ENCODE data around the gene MLYCD. TPM values are rescaled to one million over a fixed set of nuclear protein-coding genes. Genes with fewer than 3 reads are reported as not detected.

MLYCD gene
- total and polyA plus RNA-seq, 7 donors = 8.3 to 21.6 (median 14.7) TPM

DNA sequence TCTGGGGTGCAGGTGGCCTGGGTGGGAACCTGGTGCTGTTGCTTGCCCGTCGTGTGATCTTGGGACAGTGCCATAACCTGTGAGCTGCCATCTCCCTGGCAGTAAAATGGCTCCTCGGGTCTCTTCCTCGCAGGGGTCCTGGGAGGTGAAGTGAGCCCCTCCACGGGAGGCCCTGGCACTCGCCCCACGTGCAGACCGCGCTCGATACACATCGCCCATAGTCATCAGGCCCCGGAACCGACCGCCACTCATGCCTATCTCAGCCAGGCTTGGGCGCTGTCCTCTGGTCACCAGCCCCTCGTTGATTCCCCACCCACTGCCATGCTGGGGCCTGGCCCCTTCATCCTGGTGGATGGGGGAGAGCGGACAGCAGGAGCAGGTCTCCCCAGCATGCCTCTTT is 32.6 kb downstream of the MLYCD start:
- Histone ChIP-seq H3K27me3 (ENCODE audit: insufficient read depth in 3 of 3, low read length in 2 of 3) (peaks cover 0 to 3% (median 0%) of the 10 kb centered on the region in 3 donors), H3K36me3 (ENCODE audit: insufficient read depth in 1 of 2, low read depth in 1 of 2) (peaks cover 0 to 3% of the 10 kb centered on the region in 2 donors), H3K9me3 (no peaks in the 10 kb centered on the region), H3K4me1 (peaks cover 6% of the 10 kb centered on the region), H3K27ac (no peak overlapping the region), H3K4me3 (no peak overlapping the region)
- TF ChIP-seq, protein P1, sequence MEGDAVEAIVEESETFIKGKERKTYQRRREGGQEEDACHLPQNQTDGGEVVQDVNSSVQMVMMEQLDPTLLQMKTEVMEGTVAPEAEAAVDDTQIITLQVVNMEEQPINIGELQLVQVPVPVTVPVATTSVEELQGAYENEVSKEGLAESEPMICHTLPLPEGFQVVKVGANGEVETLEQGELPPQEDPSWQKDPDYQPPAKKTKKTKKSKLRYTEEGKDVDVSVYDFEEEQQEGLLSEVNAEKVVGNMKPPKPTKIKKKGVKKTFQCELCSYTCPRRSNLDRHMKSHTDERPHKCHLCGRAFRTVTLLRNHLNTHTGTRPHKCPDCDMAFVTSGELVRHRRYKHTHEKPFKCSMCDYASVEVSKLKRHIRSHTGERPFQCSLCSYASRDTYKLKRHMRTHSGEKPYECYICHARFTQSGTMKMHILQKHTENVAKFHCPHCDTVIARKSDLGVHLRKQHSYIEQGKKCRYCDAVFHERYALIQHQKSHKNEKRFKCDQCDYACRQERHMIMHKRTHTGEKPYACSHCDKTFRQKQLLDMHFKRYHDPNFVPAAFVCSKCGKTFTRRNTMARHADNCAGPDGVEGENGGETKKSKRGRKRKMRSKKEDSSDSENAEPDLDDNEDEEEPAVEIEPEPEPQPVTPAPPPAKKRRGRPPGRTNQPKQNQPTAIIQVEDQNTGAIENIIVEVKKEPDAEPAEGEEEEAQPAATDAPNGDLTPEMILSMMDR (IDR thresholded peaks at IDR 0.05) = no peak
- DNase-seq (no peak), ATAC-seq (no peak)
- WGBS, 3 donors = 83 to 86% (median 85%) methylated on average over 15 to 17 of the region's 17 CpGs
- intact Hi-C loops (cut with DNase I) = no loop called here

DNA sequence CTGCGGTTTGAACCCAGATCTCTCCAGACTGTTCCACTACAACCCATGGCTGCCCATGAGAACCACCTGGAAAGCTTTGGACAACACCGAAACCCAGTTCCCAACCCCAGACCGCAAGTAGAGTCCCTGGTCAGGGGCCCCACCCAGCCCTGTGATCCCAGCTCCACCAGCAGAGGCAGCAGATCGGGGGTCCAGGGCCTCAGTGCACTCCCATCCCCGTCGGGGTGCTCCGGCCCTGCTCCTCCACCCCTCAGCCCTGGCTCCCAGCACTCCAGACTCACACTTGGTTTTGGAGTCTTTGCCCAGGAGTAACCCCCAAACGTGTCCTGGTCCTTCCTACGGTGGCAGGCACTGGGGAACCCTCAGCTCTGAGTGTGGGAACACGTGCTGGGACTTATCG is 33.4 kb downstream of the MLYCD start:
- Histone ChIP-seq H3K36me3 (ENCODE audit: insufficient read depth in 1 of 2, low read depth in 1 of 2) (peaks cover 0 to 3% of the 10 kb centered on the region in 2 donors), H3K9me3 (no peaks in the 10 kb centered on the region), H3K27me3 (ENCODE audit: insufficient read depth in 3 of 3, low read length in 2 of 3) (peaks cover 0 to 3% (median 0%) of the 10 kb centered on the region in 3 donors), H3K4me1 (no peaks in the 10 kb centered on the region), H3K4me3 (no peak overlapping the region), H3K27ac (no peak overlapping the region)
- DNase-seq (no peak), ATAC-seq (no peak)
- intact Hi-C loops (cut with DNase I) = no loop called here
- TF ChIP-seq, protein P1 (IDR thresholded peaks at IDR 0.05) = no peak
- 89 to 93% (median 90%) methylated on average over 11 of the region's 11 CpGs for WGBS, 3 donors

DNA sequence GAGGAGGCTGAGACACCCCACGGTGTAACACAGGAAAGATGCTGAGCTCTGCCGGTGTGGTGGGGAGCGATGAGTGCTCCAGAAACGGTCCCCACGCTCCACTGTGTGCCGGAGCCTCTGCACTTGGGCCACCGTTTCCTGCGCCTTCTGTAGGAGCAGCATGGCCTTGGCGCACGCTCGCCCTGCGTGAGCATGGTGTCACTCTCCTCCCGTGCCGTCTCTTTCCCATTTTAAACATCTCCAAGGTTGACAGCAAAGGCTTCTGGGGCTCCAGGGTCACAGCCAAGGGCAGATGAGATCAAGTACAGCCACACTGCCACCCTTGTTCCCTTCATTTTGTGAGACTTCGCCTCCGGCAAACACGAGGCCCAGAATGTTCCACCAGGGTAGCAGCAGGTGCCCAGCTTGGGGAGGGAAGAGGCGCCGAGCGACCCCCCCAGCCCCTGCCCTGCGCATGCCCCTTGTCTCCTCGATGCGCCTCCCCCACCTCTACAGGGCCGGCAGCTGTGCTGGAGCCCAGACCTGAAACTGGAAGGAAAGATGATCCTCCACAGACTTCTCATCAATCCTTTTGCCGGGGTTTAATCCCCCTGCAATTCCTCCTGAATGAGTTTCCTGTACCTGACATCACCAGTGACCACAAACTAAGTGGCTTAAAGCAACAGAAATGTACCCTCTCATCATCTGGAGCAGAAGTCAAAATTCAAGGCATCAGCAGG is 34.2 kb downstream of the MLYCD start:
- TF ChIP-seq, protein P1 (IDR thresholded peaks at IDR 0.05) = no peak
- no peak overlapping the region for H3K27ac ChIP-seq
- ATAC-seq = no peak
- no peak overlapping the region for H3K4me3 ChIP-seq
- DNase-seq = no peak
- H3K27me3 ChIP-seq (ENCODE audit: insufficient read depth in 3 of 3, low read length in 2 of 3) = peaks cover 0 to 3% (median 0%) of the 10 kb centered on the region in 3 donors
- 74 to 77% (median 76%) methylated on average over 25 of the region's 25 CpGs for WGBS, 3 donors
- H3K4me1 ChIP-seq = no peaks in the 10 kb centered on the region
- intact Hi-C loops (cut with DNase I) = no loop called here
- H3K9me3 ChIP-seq = no peaks in the 10 kb centered on the region
- H3K36me3 ChIP-seq (ENCODE audit: insufficient read depth in 1 of 2, low read depth in 1 of 2) = peaks cover 0 to 3% of the 10 kb centered on the region in 2 donors

DNA sequence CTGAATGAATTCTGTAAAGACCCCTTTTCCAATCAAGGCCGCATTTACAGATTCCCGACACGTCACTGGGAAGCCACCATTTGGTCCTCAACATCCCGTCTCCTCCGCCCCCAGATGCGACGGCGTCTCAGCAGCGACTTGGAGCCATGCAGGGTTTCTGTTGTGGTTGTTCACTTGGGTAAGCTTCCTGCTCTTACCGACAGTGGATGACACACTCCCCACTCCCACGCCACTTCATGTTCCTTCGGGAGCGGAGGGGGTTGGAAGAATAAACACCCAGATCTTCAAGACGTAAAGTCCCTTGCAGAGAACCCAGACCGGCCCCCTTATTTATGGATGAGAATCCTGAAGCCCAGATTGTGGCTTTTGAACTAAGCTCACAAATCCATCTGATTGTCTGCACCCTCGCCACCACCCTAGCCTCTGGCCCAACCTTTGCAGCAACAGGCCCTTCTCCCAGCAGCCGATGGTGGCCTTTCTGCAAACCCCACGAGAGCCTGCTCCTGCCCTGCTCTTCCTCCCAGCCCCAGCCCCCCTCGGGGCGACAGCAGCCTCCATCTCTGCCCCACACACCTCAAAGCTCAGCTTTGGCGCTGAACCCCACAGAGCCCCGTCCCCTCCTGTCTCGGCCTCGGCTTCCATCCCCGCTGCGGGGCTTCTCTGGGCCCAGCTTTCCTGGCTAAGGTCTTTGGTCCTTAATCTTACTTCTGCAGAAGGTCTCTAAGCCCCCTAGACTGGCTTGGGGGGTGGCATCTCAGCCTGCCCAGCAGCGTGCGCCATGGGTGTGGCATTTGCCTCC is 35.2 kb downstream of the MLYCD start:
- Histone ChIP-seq H3K4me3 (no peak overlapping the region), H3K36me3 (ENCODE audit: insufficient read depth in 1 of 2, low read depth in 1 of 2) (peaks cover 0 to under 1% of the 10 kb centered on the region in 2 donors), H3K4me1 (no peaks in the 10 kb centered on the region), H3K9me3 (no peaks in the 10 kb centered on the region), H3K27ac (no peak overlapping the region), H3K27me3 (ENCODE audit: insufficient read depth in 3 of 3, low read length in 2 of 3) (peaks cover 0 to 3% (median 0%) of the 10 kb centered on the region in 3 donors)
- WGBS, 3 donors = 70 to 74% (median 71%) methylated on average over 28 of the region's 28 CpGs
- intact Hi-C loops (cut with DNase I) = no loop called here
- no peak for ATAC-seq
- DNase-seq = no peak
- TF ChIP-seq, protein P1 (IDR thresholded peaks at IDR 0.05) = no peak
